GM12878 (cell line): Measurements from ENCODE around the gene UNC45A. TPM values are rescaled to one million over a fixed set of nuclear protein-coding genes. Genes with fewer than 3 reads are reported as not detected.

Experiments used
- ATF7 ChIP-seq: fragments of 450-650 bp; IDR thresholded peaks from 2 replicates; pipeline ENCODE4 v1.6.1; 2016; ENCODE audit warnings: low read depth, mild to moderate bottlenecking
- BRCA1 ChIP-seq: IDR thresholded peaks from 2 replicates; pipeline ENCODE4 v1.6.1; 2011; ENCODE audit warnings: low read depth, low read length, improper control_type of control experiment
- DPF2 ChIP-seq: fragments of 450-650 bp; IDR thresholded peaks from 2 replicates; pipeline ENCODE4 v1.6.1; 2017; ENCODE audit warnings: mild to moderate bottlenecking
- EED ChIP-seq: sonication (generic); IDR thresholded peaks from 2 replicates; pipeline ENCODE4 v1.6.1; 2016; ENCODE audit warnings: antibody characterized with exemption, low read depth
- EGR1 ChIP-seq, 2 experiments: IDR thresholded peaks; 1 replicate in 1 of 2; 2 replicates in 1 of 2; pipeline ENCODE4 v1.6.1; 2011 to 2012; ENCODE audit warnings: low read depth in 2 of 2, low read length in 2 of 2, borderline replicate concordance in 1 of 2, mild to moderate bottlenecking in 1 of 2, moderate library complexity in 1 of 2
- ETV6 ChIP-seq, 2 experiments: fragments of 450-650 bp in 1 of 2; IDR thresholded peaks in 1 of 2; conservative IDR thresholded peaks in 1 of 2; 2 replicates each; pipeline ENCODE4 v1.6.1; 2014; ENCODE audit warnings: antibody characterized with exemption in 1 of 2, borderline replicate concordance in 1 of 2, low read depth in 1 of 2, mild to moderate bottlenecking in 1 of 2, moderate library complexity in 1 of 2
- HDAC2 ChIP-seq: fragments of 200-600 bp; sonication (generic); IDR thresholded peaks from 2 replicates; pipeline ENCODE4 v1.6.1; 2017
- IKZF1 ChIP-seq: fragments of 450-650 bp; conservative IDR thresholded peaks from 2 replicates; pipeline ENCODE4 v1.6.1; 2017; ENCODE audit warnings: antibody characterized with exemption, mild to moderate bottlenecking
- IRF4 ChIP-seq: IDR thresholded peaks from 2 replicates; pipeline ENCODE4 v1.6.1; 2011; ENCODE audit warnings: low read depth, low read length
- JUND ChIP-seq: IDR thresholded peaks from 2 replicates; pipeline ENCODE4 v1.6.1; 2012; ENCODE audit warnings: low read depth, mild to moderate bottlenecking, low read length, improper control_type of control experiment, moderate library complexity
- MEF2B ChIP-seq: fragments of 450-650 bp; IDR thresholded peaks from 2 replicates; pipeline ENCODE4 v1.6.1; 2018; ENCODE audit warnings: mild to moderate bottlenecking, moderate library complexity; ENCODE audit not compliant: partially characterized antibody, poor library complexity, severe bottlenecking
- MTA2 ChIP-seq: fragments of 450-650 bp; IDR thresholded peaks from 2 replicates; pipeline ENCODE4 v1.6.1; 2016; ENCODE audit warnings: low read depth, mild to moderate bottlenecking, moderate library complexity
- MXI1 ChIP-seq: fragments of 150-350 bp; IDR thresholded peaks from 2 replicates; pipeline ENCODE4 v1.6.1; 2011; ENCODE audit warnings: low read depth, mild to moderate bottlenecking, inconsistent platforms, low read length, improper control_type of control experiment
- NFIC ChIP-seq: IDR thresholded peaks from 2 replicates; pipeline ENCODE4 v1.6.1; 2012; ENCODE audit warnings: low read depth, mild to moderate bottlenecking, inconsistent platforms, low read length, moderate library complexity
- PAX8 ChIP-seq: fragments of 450-650 bp; IDR thresholded peaks from 2 replicates; pipeline ENCODE4 v1.6.1; 2017; ENCODE audit warnings: mild to moderate bottlenecking, moderate library complexity
- POLR2A ChIP-seq: IDR thresholded peaks from 2 replicates; pipeline ENCODE4 v1.6.1; 2011; ENCODE audit warnings: low read depth, mild to moderate bottlenecking, low read length
- POU2F2 ChIP-seq: IDR thresholded peaks from 3 replicates; pipeline ENCODE4 v1.6.1; 2011; ENCODE audit warnings: low read depth, mild to moderate bottlenecking, low read length, borderline replicate concordance
- TAF1 ChIP-seq: IDR thresholded peaks from 2 replicates; pipeline ENCODE4 v1.6.1; 2011; ENCODE audit warnings: mild to moderate bottlenecking, low read depth, low read length, borderline replicate concordance
- polyA plus RNA-seq, 11 experiments: library from polyadenylated mRNA; depleted of rRNA in 4 of 11; unstranded in 6 of 11; stranded (reverse) in 5 of 11; fragments of >200 nt; fragmentation: Nextera tagmentation in 4 of 11; fragmentation: Illumina TruSeq in 1 of 11; extraction: Ambion mirVana in 4 of 11; extraction: Trizol in 1 of 11; gene quantifications; 1 replicate in 1 of 11; 2 replicates in 10 of 11; pipeline versions ENCODE4 v1.2.1 to v1.2.3, GENCODE V29; 2011 to 2016; ENCODE audit warnings: inconsistent platforms in 2 of 11, missing spikeins in 2 of 11, low read depth in 1 of 11
- total RNA-seq, 4 experiments: library from RNA; depleted of rRNA in 3 of 4; stranded (reverse); fragments of >200 nt in 3 of 4; fragmentation: Illumina TruSeq in 1 of 4; extraction: Trizol in 1 of 4; gene quantifications; 2 replicates each; pipeline versions ENCODE4 v1.2.1 to v1.2.3, GENCODE V29; 2013 to 2021
- TF ChIP-seq, protein P1 (sequence below): fragments of 450-650 bp; IDR thresholded peaks from 2 replicates; pipeline ENCODE4 v1.6.1; 2017; ENCODE audit warnings: mild to moderate bottlenecking, low read depth, inconsistent platforms; ENCODE audit not compliant: poor library complexity, severe bottlenecking
- TF ChIP-seq, protein P2 (sequence below): fragments of 450-650 bp; IDR thresholded peaks from 2 replicates; pipeline ENCODE4 v1.6.1; 2017; ENCODE audit warnings: mild to moderate bottlenecking, moderate library complexity

The UNC45A gene
- total and polyA plus RNA-seq, 10 of the 15 experiments (the other 5 are each of a cell fraction or from before 2014, with no cell fraction given), result 10.3 to 57.8 (median 40.5) TPM

DNA sequence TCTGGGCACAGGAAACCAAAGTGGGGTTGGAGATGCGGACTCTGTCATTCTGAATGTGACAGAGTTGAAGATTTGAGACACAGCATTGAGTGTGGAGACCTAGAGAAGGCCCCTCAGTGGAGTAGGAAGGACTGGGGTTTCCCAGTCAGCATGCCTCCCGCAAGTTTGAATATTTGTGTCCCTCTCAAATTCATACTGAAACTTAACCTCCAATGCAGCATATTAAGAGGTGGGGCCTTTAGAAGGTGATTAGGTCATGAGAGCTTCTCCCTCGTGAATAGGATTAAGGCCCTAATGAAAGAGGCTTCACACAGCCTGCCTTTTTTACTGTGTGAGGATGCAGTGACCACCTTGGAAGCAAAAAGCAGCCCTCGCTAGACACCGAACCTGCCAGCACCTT is 10.7 kb upstream of the UNC45A start (continued):
- TF ChIP-seq, protein P1, sequence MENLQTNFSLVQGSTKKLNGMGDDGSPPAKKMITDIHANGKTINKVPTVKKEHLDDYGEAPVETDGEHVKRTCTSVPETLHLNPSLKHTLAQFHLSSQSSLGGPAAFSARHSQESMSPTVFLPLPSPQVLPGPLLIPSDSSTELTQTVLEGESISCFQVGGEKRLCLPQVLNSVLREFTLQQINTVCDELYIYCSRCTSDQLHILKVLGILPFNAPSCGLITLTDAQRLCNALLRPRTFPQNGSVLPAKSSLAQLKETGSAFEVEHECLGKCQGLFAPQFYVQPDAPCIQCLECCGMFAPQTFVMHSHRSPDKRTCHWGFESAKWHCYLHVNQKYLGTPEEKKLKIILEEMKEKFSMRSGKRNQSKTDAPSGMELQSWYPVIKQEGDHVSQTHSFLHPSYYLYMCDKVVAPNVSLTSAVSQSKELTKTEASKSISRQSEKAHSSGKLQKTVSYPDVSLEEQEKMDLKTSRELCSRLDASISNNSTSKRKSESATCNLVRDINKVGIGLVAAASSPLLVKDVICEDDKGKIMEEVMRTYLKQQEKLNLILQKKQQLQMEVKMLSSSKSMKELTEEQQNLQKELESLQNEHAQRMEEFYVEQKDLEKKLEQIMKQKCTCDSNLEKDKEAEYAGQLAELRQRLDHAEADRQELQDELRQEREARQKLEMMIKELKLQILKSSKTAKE, result peak; percentile 49
- peak; percentile 30; the same call in 1 of the 2 replicates for TF ChIP-seq POLR2A
- TF ChIP-seq IKZF1, result peak; percentile 54
- TF ChIP-seq JUND, result peak; percentile 57; the same call in 1 of the 2 replicates
- TF ChIP-seq DPF2, result peak; percentile 50; the same call in 1 of the 2 replicates
- no peak for TF ChIP-seq HDAC2
- peak; percentile 75; the same call in 1 of the 2 replicates for TF ChIP-seq EED
- TF ChIP-seq IRF4, result peak; percentile 63; the same call in 1 of the 2 replicates
- peak in 1 of 2 experiments; percentile 57; a peak in 1 of 4 replicates for TF ChIP-seq ETV6 (conservative IDR thresholded peaks at IDR 0.05 in 1 of 2, IDR thresholded peaks at IDR 0.05 in 1 of 2; ENCODE audit: borderline replicate concordance in 1 of 2, low read depth in 1 of 2)
- TF ChIP-seq ATF7, result peak; percentile 76
- no peak for TF ChIP-seq EGR1 (IDR thresholded peaks at IDR 0.05; ENCODE audit: borderline replicate concordance in 1 of 2, low read depth in 2 of 2, low read length in 2 of 2)
- peak; percentile 59 for TF ChIP-seq MEF2B
- TF ChIP-seq MTA2, result peak; percentile 60; the same call in 1 of the 2 replicates
- 0 out of 2 replicates have a peak, but pooled peaks have one; percentile 60 for TF ChIP-seq NFIC
- TF ChIP-seq, protein P2, sequence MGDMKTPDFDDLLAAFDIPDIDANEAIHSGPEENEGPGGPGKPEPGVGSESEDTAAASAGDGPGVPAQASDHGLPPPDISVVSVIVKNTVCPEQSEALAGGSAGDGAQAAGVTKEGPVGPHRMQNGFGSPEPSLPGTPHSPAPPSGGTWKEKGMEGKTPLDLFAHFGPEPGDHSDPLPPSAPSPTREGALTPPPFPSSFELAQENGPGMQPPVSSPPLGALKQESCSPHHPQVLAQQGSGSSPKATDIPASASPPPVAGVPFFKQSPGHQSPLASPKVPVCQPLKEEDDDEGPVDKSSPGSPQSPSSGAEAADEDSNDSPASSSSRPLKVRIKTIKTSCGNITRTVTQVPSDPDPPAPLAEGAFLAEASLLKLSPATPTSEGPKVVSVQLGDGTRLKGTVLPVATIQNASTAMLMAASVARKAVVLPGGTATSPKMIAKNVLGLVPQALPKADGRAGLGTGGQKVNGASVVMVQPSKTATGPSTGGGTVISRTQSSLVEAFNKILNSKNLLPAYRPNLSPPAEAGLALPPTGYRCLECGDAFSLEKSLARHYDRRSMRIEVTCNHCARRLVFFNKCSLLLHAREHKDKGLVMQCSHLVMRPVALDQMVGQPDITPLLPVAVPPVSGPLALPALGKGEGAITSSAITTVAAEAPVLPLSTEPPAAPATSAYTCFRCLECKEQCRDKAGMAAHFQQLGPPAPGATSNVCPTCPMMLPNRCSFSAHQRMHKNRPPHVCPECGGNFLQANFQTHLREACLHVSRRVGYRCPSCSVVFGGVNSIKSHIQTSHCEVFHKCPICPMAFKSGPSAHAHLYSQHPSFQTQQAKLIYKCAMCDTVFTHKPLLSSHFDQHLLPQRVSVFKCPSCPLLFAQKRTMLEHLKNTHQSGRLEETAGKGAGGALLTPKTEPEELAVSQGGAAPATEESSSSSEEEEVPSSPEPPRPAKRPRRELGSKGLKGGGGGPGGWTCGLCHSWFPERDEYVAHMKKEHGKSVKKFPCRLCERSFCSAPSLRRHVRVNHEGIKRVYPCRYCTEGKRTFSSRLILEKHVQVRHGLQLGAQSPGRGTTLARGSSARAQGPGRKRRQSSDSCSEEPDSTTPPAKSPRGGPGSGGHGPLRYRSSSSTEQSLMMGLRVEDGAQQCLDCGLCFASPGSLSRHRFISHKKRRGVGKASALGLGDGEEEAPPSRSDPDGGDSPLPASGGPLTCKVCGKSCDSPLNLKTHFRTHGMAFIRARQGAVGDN, result peak; percentile 57; the same call in 1 of the 2 replicates
- TF ChIP-seq BRCA1, result no peak
- no peak for TF ChIP-seq TAF1
- no peak for TF ChIP-seq PAX8
- no peak for TF ChIP-seq MXI1
- TF ChIP-seq POU2F2, result peak; percentile 77; the same call in 2 of the 3 replicates
